GM21423 (cell line): ENCODE data around the gene GABRB1.

ENCODE experiments used
- ATAC-seq: cut with Tn5 transposase; IDR thresholded peaks from one replicate; pipeline ENCODE4 v1.9.1; 2021; ENCODE audit warnings: mild to moderate bottlenecking, moderate library complexity; ENCODE audit not compliant: unreplicated experiment

GABRB1 gene

GRCh38 chr4:47045261-47045660, 13.9 kb downstream of the GABRB1 start:
- ATAC-seq: no peak

- no peak for ATAC-seq
Observed at GRCh38 chr4:47049347-47049746, 18.0 kb downstream of the GABRB1 start.

DNA sequence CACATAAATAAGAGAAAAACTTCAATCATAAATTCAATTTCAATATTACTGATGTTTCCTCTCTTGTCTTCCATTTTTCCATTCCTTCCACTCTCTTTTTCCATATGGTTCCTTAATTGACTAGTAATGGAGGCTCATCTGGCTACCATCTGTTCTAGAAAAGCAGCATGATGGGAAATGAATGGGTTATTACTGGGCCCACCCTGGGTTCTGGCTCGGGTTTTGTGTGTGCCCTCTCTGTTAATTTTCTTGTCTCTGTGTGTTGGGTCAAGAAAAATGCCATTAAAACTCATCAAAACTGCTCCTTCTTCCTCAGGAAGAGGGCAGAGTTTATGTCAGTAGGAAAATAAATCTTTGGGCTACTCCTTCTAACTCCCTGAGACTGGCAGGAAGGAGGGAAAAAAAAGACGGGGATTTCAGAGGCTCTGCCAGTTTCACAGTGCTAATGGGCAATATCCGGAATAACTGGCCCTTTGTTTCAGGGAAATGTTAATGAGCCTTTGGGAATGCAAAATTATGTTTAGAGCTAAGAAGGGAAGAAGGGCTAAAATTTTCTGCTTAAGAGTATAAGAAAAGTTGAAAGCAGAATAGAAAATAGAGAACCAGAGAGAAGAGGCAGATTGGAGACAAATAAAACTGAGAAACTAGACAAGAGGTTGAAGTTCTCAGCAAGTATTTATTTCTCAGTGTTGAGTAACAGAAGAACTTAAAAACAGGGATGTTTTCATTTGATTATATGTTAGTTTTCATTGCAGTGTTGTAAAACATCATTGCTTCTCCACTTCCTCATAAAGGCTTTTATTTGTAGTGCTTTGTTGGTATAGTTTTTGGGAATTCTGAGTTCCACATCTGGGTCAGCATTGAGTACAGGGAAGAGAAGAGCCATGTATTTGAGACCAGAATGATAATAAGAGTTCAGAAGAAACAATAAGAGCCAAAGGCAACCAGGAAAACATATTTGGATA, 19.7 kb downstream of the GABRB1 start:
- ATAC-seq: no peak

GRCh38 chr4:47053485-47053884, 22.1 kb downstream of the GABRB1 start:
- ATAC-seq: no peak

GRCh38 chr4:47054130-47054529, 22.8 kb downstream of the GABRB1 start:
- ATAC-seq: no peak

GRCh38 chr4:47057991-47058390, 26.6 kb downstream of the GABRB1 start:
- ATAC-seq: no peak

- no peak for ATAC-seq
Observed at GRCh38 chr4:47060561-47060960, 29.2 kb downstream of the GABRB1 start.

GRCh38 chr4:47061435-47061834, 30.1 kb downstream of the GABRB1 start:
- ATAC-seq: no peak

- ATAC-seq: no peak
Observed at GRCh38 chr4:47065051-47065481, 33.7 kb downstream of the GABRB1 start.

DNA sequence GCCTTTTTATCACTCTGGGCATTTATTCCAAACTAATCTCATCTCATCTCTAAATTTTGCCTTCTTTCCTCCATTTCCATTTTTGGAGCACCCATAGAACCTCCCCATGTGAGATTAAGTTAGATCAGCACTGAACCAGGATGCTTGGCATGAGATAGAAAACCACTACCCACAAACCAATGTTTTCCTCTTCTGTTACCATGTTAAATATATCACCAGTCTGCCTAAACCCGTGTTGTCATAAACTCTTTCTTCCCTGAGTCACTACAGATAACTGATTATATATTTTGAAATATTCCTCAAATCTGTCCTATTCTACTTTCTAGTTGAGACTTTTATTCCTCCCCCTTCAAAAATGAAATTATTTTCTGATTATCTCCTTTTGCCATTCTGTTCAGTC, 37.6 kb downstream of the GABRB1 start:
- ATAC-seq: no peak

DNA sequence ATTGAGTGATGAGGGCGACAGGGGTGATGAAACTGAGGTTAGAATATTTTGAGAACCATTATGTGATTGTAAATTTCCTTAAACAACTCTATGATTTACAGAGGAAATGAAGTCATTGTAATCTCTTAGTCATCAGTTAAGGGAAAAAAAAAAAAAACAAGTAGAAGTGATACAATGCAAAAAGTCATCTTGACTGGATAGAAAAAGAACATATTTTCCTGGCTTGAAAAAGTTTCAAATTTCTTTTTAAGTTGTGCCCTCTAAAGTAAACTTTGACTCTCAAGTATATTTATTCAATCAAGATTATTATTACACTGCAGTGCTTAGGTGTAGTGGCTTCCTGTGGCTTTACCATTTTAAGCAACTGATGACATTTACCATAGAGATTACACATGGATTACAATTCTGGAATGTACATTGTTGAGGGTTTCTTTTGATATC, 40.6 kb downstream of the GABRB1 start:
- no peak for ATAC-seq

- no peak for ATAC-seq
Observed at GRCh38 chr4:47073647-47074046, 42.3 kb downstream of the GABRB1 start.

- no peak for ATAC-seq
Observed at GRCh38 chr4:47074816-47075215, 43.4 kb downstream of the GABRB1 start.

- ATAC-seq: no peak
Observed at GRCh38 chr4:47075262-47075661, 43.9 kb downstream of the GABRB1 start.

DNA sequence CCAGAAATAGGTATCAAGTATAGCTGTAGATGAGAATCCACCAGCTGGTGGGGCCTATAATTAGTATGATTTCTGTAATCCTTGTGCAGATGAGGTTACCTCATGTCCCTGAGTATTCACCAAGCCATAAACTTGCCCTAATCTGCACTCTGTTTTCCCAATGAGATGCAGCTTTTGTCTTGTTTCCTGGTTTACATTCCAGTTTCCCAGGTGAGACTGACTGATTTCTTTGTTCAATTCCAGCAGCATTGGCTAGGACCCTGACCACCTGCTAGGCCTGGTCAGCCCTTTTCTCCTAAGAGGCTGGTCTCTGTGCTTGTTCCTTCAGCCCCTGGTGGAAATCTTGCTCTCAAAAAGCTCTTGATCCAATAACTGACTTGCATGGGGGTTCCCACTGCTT, 44.6 kb downstream of the GABRB1 start:
- ATAC-seq: no peak

- ATAC-seq: no peak
Observed at GRCh38 chr4:47084111-47084510, 52.7 kb downstream of the GABRB1 start.

DNA sequence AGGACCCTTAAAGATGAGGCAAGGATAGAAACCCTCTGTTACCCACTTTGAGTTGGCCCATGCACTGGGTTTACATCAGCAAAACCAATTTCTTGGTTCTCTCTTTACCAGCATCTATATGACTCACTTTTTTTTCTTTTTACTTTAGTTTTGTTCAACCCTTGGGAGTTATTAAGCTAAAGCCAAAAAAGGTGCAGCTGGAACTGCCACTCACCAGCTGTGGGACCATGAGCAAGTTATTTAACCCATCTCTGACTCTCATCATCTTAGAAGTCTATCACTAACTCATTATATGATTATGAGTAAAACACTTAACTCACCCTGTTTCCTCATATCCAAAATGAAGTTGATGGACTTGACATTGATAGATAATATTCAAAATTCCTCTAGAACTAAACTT, 53.4 kb downstream of the GABRB1 start:
- ATAC-seq: no peak

DNA sequence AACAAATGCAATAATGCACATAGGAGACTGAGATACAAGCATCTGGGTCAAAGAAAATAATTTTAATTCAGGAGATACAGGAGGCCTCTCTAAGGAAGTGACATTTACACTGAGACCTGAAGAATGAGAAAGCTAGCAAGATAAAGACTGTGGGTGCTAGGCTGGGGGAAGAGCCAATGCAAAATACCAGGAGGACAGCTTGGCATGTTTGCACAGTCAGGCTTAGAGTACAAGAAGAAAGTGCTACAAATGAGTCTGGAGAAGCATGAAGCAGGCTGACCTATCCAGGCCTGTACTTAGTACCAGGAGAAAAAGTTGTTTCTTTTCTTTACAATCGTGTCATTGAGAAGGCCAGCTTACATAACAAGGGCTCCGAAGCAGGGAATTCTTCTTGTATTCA, 56.9 kb downstream of the GABRB1 start:
- ATAC-seq: no peak

GRCh38 chr4:47095884-47096283, 64.5 kb downstream of the GABRB1 start:
- no peak for ATAC-seq

DNA sequence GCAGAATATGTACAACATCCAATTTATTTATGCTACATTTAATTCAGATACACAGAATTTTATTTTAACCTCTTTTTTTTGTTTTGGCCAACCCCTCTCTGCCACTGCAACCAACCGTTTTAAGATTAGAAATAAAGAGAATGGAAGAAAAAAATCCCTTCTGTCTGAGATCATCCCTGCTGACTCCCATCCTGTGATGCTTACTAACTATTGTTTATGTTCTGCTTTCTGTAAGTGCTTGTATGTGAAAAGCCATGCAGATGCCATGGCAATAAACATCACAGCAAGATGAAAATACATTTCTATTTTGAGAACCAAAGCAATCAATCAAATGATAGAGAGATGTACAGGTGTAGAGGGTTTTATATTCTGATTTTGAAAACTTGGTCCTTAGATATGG, 70.1 kb downstream of the GABRB1 start:
- ATAC-seq: no peak

GRCh38 chr4:47104986-47105385, 73.6 kb downstream of the GABRB1 start:
- no peak for ATAC-seq

- no peak for ATAC-seq
Observed at GRCh38 chr4:47106561-47106960, 75.2 kb downstream of the GABRB1 start.

DNA sequence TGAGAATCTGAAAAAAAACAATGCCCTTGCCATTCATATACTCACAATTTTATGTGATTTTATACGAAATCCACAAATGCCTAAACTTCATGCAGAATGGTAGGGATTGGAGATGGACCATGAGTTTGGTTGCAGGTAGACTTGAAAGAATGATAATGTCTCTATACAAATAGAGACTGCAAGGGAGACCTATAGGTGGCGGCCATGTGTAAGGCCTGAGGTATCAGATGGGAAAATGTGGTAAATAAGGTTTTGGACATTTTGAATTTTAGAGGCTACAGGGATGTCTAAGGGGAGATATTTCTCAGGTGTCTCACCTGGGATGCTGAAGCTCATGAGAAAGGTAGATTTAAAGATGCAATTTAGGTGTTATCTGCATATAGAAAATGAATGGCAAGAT, 78.0 kb downstream of the GABRB1 start:
- ATAC-seq: no peak
